GM18502 (cell line): Measurements from ENCODE around the gene OSER1.

Source experiments
- ATAC-seq: cut with Tn5 transposase; IDR thresholded peaks from one replicate; pipeline ENCODE4 v1.9.1; 2021; ENCODE audit warnings: mild to moderate bottlenecking; ENCODE audit not compliant: unreplicated experiment, poor library complexity

Gene OSER1

GRCh38 chr20:44228465-44229258 lies 18.1 kb upstream of the OSER1 start:
- no peak for ATAC-seq

DNA sequence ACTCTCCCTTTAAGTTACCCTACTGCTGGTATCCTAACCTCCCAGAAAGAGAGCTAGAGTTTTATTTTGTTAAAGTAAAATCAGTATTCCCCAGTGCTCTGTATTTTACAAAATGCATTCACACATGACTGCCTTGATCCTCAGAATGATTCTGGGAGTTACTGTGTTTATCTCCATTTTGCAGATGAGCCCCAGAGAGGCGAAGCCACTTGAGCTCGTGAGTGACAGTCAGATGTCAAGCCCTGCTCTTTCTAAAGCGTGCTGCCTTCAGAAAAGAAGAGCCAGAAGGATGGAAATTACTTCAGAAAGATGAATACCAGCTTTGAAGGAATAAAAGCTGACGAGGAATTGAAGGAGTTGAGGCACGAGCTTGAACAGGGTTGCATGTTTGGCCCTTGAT lies 14.1 kb upstream of the OSER1 start:
- no peak for ATAC-seq

- ATAC-seq = no peak
Measured at GRCh38 chr20:44223721-44224120, 13.2 kb upstream of the OSER1 start.

- ATAC-seq = no peak
Measured at GRCh38 chr20:44222633-44223368, 12.2 kb upstream of the OSER1 start.

- ATAC-seq = no peak
Measured at GRCh38 chr20:44222027-44222426, 11.5 kb upstream of the OSER1 start.

GRCh38 chr20:44221368-44221954 lies 10.9 kb upstream of the OSER1 start:
- ATAC-seq = no peak

GRCh38 chr20:44219791-44220190 lies 9.2 kb upstream of the OSER1 start:
- no peak for ATAC-seq

GRCh38 chr20:44219170-44219730 lies 8.7 kb upstream of the OSER1 start:
- no peak for ATAC-seq

GRCh38 chr20:44218446-44218845 lies 7.9 kb upstream of the OSER1 start:
- ATAC-seq = no peak

GRCh38 chr20:44217342-44218092 lies 6.9 kb upstream of the OSER1 start:
- no peak for ATAC-seq

DNA sequence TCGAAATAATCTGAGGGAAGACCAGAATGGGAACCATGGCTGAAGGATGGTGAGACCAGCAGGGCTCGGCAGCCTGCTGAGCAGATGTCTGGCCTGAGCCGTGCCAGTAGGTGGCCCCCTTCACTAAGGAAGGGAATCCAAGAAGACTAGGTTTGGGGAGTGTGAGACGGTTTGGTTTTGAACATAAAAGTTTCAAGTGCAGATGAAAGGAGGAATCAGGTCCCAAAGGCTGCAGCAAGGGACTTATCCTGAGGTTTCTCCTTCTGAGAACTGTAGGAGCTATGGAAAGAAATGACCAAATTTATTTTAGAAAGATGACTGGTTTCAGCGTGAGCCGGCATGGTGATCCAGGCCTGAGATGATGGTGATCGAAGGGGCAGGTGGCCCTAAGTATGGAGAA lies 4.6 kb upstream of the OSER1 start:
- no peak for ATAC-seq

- ATAC-seq = no peak
Measured at GRCh38 chr20:44212792-44213191, 2.2 kb upstream of the OSER1 start.

GRCh38 chr20:44211177-44212039 lies 837 bp upstream of the OSER1 start:
- no peak for ATAC-seq

DNA sequence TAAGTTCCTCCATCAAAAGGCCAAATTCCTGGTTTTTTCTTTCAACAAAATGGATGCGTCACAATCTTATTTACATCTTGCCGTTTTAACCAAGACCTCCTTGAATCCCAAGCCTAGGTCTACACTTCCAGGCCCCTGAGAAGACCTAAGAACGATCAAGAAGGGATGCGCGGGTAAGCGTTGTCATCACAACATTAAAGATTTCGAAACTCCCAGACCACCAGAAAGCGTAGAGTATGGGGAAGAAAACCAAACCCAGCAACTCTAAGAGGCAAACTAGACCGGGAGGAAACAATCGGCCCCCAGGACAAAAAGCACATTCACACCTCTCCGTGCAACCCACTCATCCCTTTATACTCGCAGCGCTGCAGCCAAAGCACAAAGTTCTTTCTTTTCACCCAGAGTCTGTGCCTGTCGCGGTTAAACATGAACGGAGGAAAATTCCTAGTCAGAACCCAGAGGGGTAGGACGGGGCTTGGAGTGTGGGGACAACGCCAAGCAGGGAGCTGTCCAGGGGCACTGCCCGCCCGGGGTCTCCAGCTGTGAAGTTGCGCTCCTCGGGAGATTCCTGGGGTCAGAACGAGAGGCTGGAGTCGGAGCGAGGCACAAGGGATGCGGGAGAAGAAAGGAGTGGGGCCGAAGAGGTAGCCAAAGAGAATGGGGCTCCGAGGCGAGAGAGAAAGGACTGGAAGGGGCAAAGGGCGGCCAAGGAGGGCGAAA lies 725 bp downstream of the OSER1 start:
- no peak for ATAC-seq

DNA sequence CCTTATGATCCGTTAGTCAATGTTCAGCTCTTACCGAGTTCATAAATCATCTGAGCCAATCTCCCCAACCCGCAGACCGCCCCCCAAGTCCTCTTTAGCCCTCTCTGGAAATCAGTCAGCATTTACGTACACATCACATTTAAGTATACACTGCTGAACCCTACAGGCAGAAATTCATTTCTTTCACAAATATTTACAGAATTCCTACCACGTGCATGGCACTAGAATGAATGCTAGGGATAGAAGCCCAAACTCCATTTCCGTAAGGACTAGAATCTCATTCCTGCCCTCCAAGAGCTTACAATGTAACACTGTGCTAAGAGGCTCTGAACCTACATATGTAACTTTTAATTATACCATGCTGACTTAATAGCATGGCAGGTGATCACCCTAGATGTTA lies 1.8 kb downstream of the OSER1 start:
- ATAC-seq = no peak

DNA sequence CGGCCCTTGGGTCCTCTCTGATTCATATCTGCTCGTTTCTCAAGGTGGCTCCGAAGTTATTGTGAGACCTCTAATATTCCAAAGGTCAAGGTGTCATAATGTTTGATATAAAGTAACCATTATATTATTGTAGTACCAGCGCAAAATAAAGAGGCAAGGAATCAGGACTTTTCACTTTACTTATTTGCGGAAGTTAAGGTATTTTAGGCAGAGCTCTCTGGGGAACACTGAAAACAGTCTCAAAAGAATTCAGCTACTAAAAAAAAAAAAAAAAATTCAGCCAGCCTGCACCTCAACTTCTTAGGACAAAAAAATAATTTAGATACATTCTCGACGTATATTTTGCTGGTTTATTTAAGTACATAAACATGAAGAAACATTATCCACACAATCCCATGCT lies 2.4 kb downstream of the OSER1 start:
- no peak for ATAC-seq

DNA sequence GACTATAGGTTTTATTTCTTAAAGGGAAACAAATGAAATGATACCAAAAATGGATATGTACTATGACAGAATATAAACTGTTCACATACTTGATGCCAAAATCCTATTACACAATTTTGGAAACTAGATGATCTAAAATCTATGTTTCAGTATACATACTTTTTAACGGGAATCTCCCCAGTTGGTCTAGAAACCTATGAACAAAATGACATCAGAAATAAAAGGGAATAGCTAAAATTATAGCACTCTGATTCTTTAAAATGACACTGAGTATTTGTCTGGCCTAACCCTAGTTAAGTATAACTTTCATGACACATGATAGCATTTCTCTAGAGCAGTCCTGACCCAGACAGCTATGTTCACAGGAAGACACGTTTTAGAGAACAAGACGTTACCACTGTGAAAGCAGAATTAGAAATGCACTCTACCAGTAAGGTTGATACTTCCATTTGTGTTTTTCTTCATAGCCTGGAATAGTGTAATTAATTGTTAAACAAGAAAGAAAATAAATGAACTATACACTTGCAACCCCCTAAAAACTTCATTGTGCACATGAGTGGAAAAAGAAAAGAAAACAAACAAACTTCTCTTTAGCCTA lies 3.3 kb downstream of the OSER1 start:
- ATAC-seq = no peak

GRCh38 chr20:44206132-44206531 lies 4.4 kb downstream of the OSER1 start:
- ATAC-seq = no peak

DNA sequence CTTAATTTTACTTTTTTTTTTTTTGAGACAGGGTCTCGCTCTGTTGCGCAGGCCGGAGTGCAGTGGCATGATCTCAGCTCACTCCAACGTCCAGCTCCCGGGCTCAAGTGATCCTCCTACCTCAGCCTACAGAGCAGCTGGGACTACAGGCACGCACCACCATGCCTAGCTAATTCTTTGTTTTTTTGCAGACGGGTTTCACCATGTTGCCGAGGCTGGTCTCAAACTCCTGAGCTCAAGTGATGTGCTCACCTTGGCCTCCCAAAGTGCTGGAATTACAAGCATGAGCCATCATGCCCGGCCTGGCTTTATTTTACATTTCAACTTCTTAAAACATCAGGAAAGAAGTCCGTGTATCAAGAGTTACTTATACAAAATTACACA lies 5.7 kb downstream of the OSER1 start:
- no peak for ATAC-seq
